GM12878 (cell line): ENCODE data around the gene INO80B. TPM values are rescaled to one million over a fixed set of nuclear protein-coding genes. Genes with fewer than 3 reads are reported as not detected.

Experiments used
- NBN ChIP-seq: fragments of 450-650 bp; IDR thresholded peaks from 2 replicates; pipeline ENCODE4 v1.6.1; 2016
- NR2C2 ChIP-seq: IDR thresholded peaks from 2 replicates; pipeline ENCODE4 v1.6.1; 2011; ENCODE audit warnings: borderline replicate concordance, low read depth; ENCODE audit not compliant: control insufficient read depth, insufficient read length
- PAX8 ChIP-seq: fragments of 450-650 bp; IDR thresholded peaks from 2 replicates; pipeline ENCODE4 v1.6.1; 2017; ENCODE audit warnings: mild to moderate bottlenecking, moderate library complexity
- POLR2AphosphoS5 ChIP-seq: IDR thresholded peaks from 2 replicates; pipeline ENCODE4 v1.6.1; 2011; ENCODE audit warnings: mild to moderate bottlenecking, low read length, inconsistent platforms
- RB1 ChIP-seq: fragments of 450-650 bp; formaldehyde crosslinking; IDR thresholded peaks from 2 replicates; pipeline ENCODE4 v1.6.1; 2017; ENCODE audit warnings: mild to moderate bottlenecking, borderline replicate concordance
- SREBF1 ChIP-seq: IDR thresholded peaks from 2 replicates; pipeline ENCODE4 v1.6.1; 2012; ENCODE audit warnings: mild to moderate bottlenecking, low read length
- ZNF274 ChIP-seq: IDR thresholded peaks from one replicate; pipeline ENCODE4 v1.8.0; 2011; ENCODE audit not compliant: insufficient read length, insufficient read depth
- polyA plus RNA-seq, 11 experiments: library from polyadenylated mRNA; depleted of rRNA in 4 of 11; unstranded in 6 of 11; stranded (reverse) in 5 of 11; fragments of >200 nt; fragmentation: Nextera tagmentation in 4 of 11; fragmentation: Illumina TruSeq in 1 of 11; extraction: Ambion mirVana in 4 of 11; extraction: Trizol in 1 of 11; gene quantifications; 1 replicate in 1 of 11; 2 replicates in 10 of 11; pipeline versions ENCODE4 v1.2.1 to v1.2.3, GENCODE V29; 2011 to 2016; ENCODE audit warnings: inconsistent platforms in 2 of 11, missing spikeins in 2 of 11, low read depth in 1 of 11
- total RNA-seq, 4 experiments: library from RNA; depleted of rRNA in 3 of 4; stranded (reverse); fragments of >200 nt in 3 of 4; fragmentation: Illumina TruSeq in 1 of 4; extraction: Trizol in 1 of 4; gene quantifications; 2 replicates each; pipeline versions ENCODE4 v1.2.1 to v1.2.3, GENCODE V29; 2013 to 2021
- TF ChIP-seq, protein P1 (sequence below): IDR thresholded peaks from 2 replicates; pipeline ENCODE4 v1.6.1; 2011; ENCODE audit warnings: borderline replicate concordance, low read depth, mild to moderate bottlenecking, moderate library complexity, mixed read lengths, low read length; ENCODE audit not compliant: insufficient read depth; ENCODE audit errors: extremely low read length
- TF ChIP-seq, protein P2 (sequence below): fragments of 450-650 bp; formaldehyde crosslinking; IDR thresholded peaks from 2 replicates; pipeline ENCODE4 v1.4.0; 2020; ENCODE audit warnings: mild to moderate bottlenecking, moderate library complexity

The INO80B gene
- total and polyA plus RNA-seq, 10 of the 15 experiments (the other 5 are each of a cell fraction or from before 2014, with no cell fraction given) = 1.3 to 26.7 (median 11.1) TPM

DNA sequence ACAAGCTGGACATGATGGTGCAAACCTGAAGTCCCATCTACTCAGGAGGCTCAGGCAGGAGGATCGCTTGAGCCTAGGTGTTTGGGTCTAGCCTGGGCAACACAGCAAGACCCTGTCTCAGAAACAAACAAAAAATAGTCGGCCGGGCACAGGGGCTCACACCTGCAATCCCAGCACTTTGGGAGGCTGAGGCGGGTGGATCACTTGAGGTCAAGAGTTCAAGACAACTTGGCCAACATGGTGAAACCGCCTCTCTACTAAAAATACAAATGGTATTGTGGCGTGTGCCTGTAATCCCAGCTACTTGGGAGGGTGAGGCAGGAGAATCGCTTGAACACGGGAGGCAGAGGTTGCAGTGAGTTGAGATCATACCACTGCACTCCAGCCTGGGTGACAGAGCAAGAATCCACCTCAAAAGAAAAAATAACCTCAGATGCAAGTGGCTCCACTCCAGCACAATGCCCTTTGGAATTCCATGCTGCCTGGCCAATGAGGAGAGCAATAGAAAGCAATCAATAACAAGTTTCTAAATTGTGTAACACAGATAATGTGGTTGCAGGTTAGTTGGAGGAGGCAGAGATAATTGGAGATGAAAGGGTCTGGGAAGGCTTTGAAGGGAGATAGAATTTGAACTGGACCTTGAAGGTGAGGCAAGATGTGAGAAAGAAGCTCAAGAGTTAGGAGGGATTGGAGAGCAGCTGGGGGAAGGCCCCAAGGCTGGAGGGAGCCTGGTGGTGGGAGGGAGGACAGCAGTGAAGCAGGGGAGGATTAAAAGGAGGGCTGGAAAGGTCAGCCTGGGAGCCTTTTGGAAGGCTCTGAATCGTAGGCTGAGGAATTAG lies 34.0 kb downstream of the INO80B start (continued):
- TF ChIP-seq, protein P1, sequence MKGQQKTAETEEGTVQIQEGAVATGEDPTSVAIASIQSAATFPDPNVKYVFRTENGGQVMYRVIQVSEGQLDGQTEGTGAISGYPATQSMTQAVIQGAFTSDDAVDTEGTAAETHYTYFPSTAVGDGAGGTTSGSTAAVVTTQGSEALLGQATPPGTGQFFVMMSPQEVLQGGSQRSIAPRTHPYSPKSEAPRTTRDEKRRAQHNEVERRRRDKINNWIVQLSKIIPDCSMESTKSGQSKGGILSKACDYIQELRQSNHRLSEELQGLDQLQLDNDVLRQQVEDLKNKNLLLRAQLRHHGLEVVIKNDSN = no peak
- TF ChIP-seq RB1 (no peak), POLR2AphosphoS5 (no peak), NBN (no peak), ZNF274 (no peak), PAX8 (no peak), SREBF1 (no peak), NR2C2 (no peak)
- TF ChIP-seq, protein P2, sequence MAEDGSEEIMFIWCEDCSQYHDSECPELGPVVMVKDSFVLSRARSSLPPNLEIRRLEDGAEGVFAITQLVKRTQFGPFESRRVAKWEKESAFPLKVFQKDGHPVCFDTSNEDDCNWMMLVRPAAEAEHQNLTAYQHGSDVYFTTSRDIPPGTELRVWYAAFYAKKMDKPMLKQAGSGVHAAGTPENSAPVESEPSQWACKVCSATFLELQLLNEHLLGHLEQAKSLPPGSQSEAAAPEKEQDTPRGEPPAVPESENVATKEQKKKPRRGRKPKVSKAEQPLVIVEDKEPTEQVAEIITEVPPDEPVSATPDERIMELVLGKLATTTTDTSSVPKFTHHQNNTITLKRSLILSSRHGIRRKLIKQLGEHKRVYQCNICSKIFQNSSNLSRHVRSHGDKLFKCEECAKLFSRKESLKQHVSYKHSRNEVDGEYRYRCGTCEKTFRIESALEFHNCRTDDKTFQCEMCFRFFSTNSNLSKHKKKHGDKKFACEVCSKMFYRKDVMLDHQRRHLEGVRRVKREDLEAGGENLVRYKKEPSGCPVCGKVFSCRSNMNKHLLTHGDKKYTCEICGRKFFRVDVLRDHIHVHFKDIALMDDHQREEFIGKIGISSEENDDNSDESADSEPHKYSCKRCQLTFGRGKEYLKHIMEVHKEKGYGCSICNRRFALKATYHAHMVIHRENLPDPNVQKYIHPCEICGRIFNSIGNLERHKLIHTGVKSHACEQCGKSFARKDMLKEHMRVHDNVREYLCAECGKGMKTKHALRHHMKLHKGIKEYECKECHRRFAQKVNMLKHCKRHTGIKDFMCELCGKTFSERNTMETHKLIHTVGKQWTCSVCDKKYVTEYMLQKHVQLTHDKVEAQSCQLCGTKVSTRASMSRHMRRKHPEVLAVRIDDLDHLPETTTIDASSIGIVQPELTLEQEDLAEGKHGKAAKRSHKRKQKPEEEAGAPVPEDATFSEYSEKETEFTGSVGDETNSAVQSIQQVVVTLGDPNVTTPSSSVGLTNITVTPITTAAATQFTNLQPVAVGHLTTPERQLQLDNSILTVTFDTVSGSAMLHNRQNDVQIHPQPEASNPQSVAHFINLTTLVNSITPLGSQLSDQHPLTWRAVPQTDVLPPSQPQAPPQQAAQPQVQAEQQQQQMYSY (CRISPR knock-in tag) = no peak
